Activated T-helper 17 cell treated with anti-CD3 and anti-CD28 coated beads, Interleukin-2, amount 50 U/mL, for 72 hours (primary cell): ENCODE data around the gene CREB3L1. TPM values are rescaled to one million over a fixed set of nuclear protein-coding genes. Genes with fewer than 3 reads are reported as not detected.

Experiments used
- ATAC-seq: fragments of 150-1000 bp; cut with Tn5 transposase; replicated peaks from 2 replicates; pipeline ENCODE4 v1.10.0; 2021; ENCODE audit warnings: mild to moderate bottlenecking, moderate library complexity
- H3K27ac Mint-ChIP-seq: one replicate; pipeline ENCODE4 v1.8.0; 2022; ENCODE audit warnings: mixed read lengths
- H3K27me3 Mint-ChIP-seq: one replicate; pipeline ENCODE4 v1.8.0; 2022; ENCODE audit warnings: mixed read lengths
- H3K36me3 Mint-ChIP-seq: one replicate; pipeline ENCODE4 v1.8.0; 2022; ENCODE audit warnings: low read depth, mild to moderate bottlenecking, mixed read lengths
- H3K4me1 Mint-ChIP-seq: one replicate; pipeline ENCODE4 v1.8.0; 2022; ENCODE audit warnings: mixed read lengths
- H3K4me3 Mint-ChIP-seq: one replicate; pipeline ENCODE4 v1.8.0; 2022; ENCODE audit warnings: mild to moderate bottlenecking, mixed read lengths
- H3K9me3 Mint-ChIP-seq: one replicate; pipeline ENCODE4 v1.8.0; 2022; ENCODE audit warnings: mixed read lengths
- total RNA-seq, 2 donors: library from RNA; stranded (reverse); gene quantifications; one replicate each; pipeline ENCODE4 v1.2.3, GENCODE V29; 2022

CREB3L1 gene
- total RNA-seq, 2 donors from 2014 or later, result not detected

- Mint-ChIP-seq H3K36me3 (peaks cover 40% of the 10 kb centered on the region), H3K9me3 (no peaks in the 10 kb centered on the region), H3K4me1 (peaks cover 10% of the 10 kb centered on the region), H3K27ac (peak overlapping the region; percentile 65), H3K4me3 (peak overlapping the region; percentile 32), H3K27me3 (no peaks in the 10 kb centered on the region)
- ATAC-seq, result no peak
Measured at GRCh38 chr11:46366661-46367161, 89.2 kb downstream of the CREB3L1 start.

GRCh38 chr11:46367244-46367915, 89.9 kb downstream of the CREB3L1 start:
- Mint-ChIP-seq H3K27ac (peak overlapping the region; percentile 65), H3K27me3 (no peaks in the 10 kb centered on the region), H3K9me3 (no peaks in the 10 kb centered on the region), H3K36me3 (peaks cover 46% of the 10 kb centered on the region), H3K4me3 (peak overlapping the region; percentile 32), H3K4me1 (peaks cover 10% of the 10 kb centered on the region)
- ATAC-seq, result peak; percentile 86

GRCh38 chr11:46367916-46368267, 90.4 kb downstream of the CREB3L1 start:
- no peaks in the 10 kb centered on the region for H3K27me3 Mint-ChIP-seq
- peaks cover 52% of the 10 kb centered on the region for H3K36me3 Mint-ChIP-seq
- no peaks in the 10 kb centered on the region for H3K9me3 Mint-ChIP-seq
- peaks cover 8% of the 10 kb centered on the region for H3K4me1 Mint-ChIP-seq
- no peak overlapping the region for H3K27ac Mint-ChIP-seq
- no peak for ATAC-seq
- no peak overlapping the region for H3K4me3 Mint-ChIP-seq

- Mint-ChIP-seq H3K36me3 (peaks cover 69% of the 10 kb centered on the region), H3K4me3 (no peak overlapping the region), H3K27ac (no peak overlapping the region), H3K4me1 (peaks cover 5% of the 10 kb centered on the region), H3K27me3 (no peaks in the 10 kb centered on the region), H3K9me3 (no peaks in the 10 kb centered on the region)
- peak; percentile 69 for ATAC-seq
Measured at GRCh38 chr11:46369458-46370152, 92.1 kb downstream of the CREB3L1 start.

- ATAC-seq, result no peak
- Mint-ChIP-seq H3K4me3 (no peak overlapping the region), H3K9me3 (no peaks in the 10 kb centered on the region), H3K27ac (no peak overlapping the region), H3K36me3 (peaks cover 75% of the 10 kb centered on the region), H3K4me1 (no peaks in the 10 kb centered on the region), H3K27me3 (no peaks in the 10 kb centered on the region)
Measured at GRCh38 chr11:46370253-46370652, 92.8 kb downstream of the CREB3L1 start.

Other genes starting within 250 kb of the CREB3L1 start
- gene PHF21A, start 156.2 kb upstream of the CREB3L1 start, total RNA-seq, result 10 to 100 TPM; 33.5 to 91.7 TPM
- gene DGKZ, start 69.8 kb downstream of the CREB3L1 start, total RNA-seq, result 100 to 1,000 TPM in 1 of 2 donors, 10 to 100 TPM in 1; 78.9 to 100 TPM
- gene MDK, start 104.0 kb downstream of the CREB3L1 start, total RNA-seq, result 10 to 100 TPM in 1 of 2 donors, 1 to 10 TPM in 1; 8.5 to 12.9 TPM
- gene CHRM4, start 114.1 kb downstream of the CREB3L1 start, total RNA-seq, result 1 to 10 TPM in 1 of 2 donors, under 1 TPM in 1; 0.90 to 6.1 TPM